Measurements from ENCODE around the gene ICA1L.

The ICA1L gene

DNA sequence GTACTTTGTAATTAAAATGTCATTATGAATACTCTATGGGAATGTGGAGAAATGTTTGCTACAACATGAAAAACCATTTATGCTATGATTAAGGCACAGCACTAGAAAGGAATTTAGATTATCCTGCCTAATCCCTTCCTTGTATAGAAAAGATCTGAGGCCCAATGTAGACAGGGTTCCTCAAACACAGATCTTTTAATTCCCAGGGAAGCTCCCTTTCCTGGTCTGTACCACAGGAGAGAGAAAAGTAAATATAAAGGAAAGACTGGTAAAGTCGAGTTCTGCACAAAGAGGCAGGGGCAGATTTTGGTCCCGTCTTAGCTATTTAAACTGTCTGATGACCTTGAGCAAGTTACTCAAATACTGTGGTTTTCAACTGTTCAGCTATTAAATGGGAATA is 84.7 kb downstream of the ICA1L start:
- no peak for TF ChIP-seq ZFX (IDR thresholded peaks at IDR 0.05; ENCODE audit: borderline replicate concordance)
- TF ChIP-seq, protein P1, sequence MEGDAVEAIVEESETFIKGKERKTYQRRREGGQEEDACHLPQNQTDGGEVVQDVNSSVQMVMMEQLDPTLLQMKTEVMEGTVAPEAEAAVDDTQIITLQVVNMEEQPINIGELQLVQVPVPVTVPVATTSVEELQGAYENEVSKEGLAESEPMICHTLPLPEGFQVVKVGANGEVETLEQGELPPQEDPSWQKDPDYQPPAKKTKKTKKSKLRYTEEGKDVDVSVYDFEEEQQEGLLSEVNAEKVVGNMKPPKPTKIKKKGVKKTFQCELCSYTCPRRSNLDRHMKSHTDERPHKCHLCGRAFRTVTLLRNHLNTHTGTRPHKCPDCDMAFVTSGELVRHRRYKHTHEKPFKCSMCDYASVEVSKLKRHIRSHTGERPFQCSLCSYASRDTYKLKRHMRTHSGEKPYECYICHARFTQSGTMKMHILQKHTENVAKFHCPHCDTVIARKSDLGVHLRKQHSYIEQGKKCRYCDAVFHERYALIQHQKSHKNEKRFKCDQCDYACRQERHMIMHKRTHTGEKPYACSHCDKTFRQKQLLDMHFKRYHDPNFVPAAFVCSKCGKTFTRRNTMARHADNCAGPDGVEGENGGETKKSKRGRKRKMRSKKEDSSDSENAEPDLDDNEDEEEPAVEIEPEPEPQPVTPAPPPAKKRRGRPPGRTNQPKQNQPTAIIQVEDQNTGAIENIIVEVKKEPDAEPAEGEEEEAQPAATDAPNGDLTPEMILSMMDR (IDR thresholded peaks at IDR 0.05), result no peak
- no peak overlapping the region for H3K27ac ChIP-seq

DNA sequence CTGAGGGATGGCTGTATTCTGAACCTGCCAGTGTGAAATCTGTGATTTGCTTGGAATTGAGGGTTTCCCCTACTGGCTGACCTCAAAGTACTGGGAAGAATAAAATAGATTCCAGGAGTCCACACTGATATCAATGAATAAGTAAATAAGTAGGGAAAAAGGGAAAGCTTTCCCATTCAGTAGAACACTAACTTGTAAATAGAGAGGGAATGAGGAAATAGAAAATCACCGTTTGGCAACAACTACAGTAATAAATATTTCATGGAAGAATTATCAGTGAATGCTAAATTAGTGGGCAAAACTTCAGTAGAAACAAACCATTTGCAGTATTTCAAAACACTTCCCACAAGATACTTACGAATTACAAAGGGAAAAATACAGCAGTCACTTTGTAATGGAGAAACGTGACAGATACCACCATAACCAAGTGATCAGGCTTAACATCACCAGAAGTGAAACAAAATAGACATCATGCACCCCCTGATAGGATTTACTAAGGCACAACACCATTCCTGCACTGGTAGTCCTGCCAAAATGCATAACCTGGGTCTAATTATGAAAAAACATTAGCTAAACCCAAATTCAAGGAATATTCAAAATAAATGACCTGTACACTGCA is 88.5 kb downstream of the ICA1L start:
- TF ChIP-seq ZFX (IDR thresholded peaks at IDR 0.05; ENCODE audit: borderline replicate concordance), result no peak
- TF ChIP-seq, protein P1 (IDR thresholded peaks at IDR 0.05), result no peak
- H3K27ac ChIP-seq, result no peak overlapping the region

DNA sequence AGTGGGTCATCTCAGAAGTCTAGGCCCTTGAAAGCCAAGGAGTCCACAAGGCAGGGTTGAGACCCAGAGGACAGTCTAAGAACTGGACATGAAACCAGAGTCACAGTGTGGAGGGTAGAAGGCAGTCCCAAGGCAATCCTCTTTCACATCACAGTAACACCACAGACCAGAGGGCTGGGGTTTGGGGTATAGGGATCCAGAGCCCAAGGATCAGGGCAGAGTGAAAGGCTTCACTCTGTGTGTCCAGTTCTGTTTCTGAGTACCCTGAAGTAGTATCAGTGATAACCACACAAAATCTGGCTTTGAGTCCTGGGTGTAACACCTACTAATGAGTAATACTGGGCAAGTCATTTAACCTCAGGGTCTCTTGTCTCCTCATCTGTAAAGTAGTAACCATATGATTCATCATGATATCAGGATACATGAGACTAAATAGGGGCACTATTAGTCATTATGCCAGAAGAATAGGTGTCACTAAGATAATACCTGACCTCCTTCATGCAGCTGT is 91.0 kb downstream of the ICA1L start:
- no peak overlapping the region for H3K27ac ChIP-seq
- no peak for TF ChIP-seq ZFX (IDR thresholded peaks at IDR 0.05; ENCODE audit: borderline replicate concordance)
- TF ChIP-seq, protein P1 (IDR thresholded peaks at IDR 0.05), result no peak

DNA sequence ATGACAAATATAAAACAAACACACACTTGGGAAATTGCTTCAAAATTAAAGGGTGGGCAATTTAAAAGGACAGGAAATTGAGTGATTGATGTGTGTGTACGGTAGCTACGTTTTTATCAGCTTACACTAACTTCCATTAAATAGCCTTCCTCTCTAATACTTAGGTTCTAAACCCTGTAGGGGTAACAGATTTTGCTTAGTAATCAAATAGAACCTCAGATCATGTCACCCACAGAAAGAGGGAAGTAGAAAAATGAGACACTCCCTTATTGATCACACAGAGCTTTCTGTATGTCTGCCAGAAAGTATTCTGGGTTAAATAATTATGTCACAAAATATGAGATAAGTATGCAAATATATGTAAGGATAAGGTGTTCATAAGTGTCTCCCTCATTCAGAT is 93.3 kb downstream of the ICA1L start:
- TF ChIP-seq, protein P1 (IDR thresholded peaks at IDR 0.05), result no peak
- no peak for TF ChIP-seq ZFX (IDR thresholded peaks at IDR 0.05; ENCODE audit: borderline replicate concordance)
- no peak overlapping the region for H3K27ac ChIP-seq

DNA sequence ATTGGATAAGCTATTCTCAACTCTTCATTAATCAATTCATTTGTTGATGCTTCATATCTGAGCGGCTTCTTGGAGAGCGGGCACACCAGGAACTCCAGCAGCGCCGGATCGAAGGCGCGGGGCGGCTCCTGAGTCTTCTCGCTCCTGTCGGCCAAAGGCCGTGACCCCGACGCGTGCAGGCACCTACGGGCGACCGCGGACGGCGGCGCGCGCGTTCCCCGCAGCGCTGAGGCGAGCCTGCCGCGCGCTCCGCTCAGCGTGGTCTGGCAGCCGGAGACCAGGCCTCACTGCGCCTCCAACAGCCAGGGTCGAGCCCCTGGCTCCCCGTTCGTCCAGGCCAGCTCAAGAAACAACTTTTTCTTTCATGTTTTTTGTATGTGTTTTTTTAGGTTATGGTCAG is 97.5 kb downstream of the ICA1L start:
- peak overlapping the region; percentile 95 for H3K27ac ChIP-seq
- TF ChIP-seq, protein P1 (IDR thresholded peaks at IDR 0.05), result no peak
- no peak for TF ChIP-seq ZFX (IDR thresholded peaks at IDR 0.05; ENCODE audit: borderline replicate concordance)

DNA sequence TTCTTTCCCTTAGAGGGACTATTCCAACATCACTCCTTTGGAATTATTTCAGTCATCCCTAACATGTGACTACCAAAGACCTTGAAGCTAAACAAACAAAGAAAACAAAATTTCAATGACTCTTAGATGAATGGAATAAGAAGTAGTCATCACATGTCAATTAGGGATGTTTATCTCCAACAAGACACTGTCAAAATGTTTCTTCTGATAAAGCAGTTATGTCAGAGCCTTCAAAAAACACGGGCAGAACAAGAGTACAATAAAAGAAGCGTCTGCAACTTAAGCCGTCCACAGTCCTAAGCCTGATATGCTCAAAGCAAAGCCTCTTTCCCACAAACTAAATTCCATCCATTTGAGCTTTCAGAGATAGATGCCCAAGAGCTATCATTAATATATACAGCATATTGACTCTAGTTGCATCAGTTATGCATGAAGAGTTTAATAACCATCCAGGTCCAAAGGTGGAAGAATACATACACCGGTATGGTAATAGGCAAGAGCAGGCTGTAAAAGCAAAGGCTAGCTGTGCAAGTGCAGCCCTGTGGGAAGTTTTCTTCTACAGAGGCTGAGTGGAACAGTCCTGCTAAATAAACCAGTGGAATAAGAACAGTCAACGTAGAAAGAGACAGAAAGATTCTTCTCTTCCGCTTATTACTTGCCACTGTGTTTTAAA is 98.1 kb downstream of the ICA1L start:
- TF ChIP-seq ZFX (IDR thresholded peaks at IDR 0.05; ENCODE audit: borderline replicate concordance), result no peak
- TF ChIP-seq, protein P1 (IDR thresholded peaks at IDR 0.05), result no peak
- H3K27ac ChIP-seq, result peak overlapping the region; percentile 95

Data from 22Rv1 (cell line).